Measurements from ENCODE around the gene CLEC5A.
"Not testable (repeated sequence)": the region's sequence is repeated elsewhere in the genome, so short reads cannot be mapped to it uniquely, and the experiment has no call there.

Gene CLEC5A

GRCh38 chr7:141946796-141947195 lies at the start of gene CLEC5A:
TSS of gene CLEC5A (minus strand) at chr7:141946974. CDS start at chr7:141946292, 682 bp downstream.
- DNase-seq, result no peak

GRCh38 chr7:141993354-141993753 lies 46.6 kb upstream of the CLEC5A start:
- DNase-seq, result no peak

GRCh38 chr7:141992688-141993087 lies 45.9 kb upstream of the CLEC5A start:
- no peak for DNase-seq

- no peak for DNase-seq
These were observed 45.4 kb upstream of the CLEC5A start for GRCh38 chr7:141992156-141992555.

- DNase-seq, result no peak
These were observed 44.4 kb upstream of the CLEC5A start for GRCh38 chr7:141991140-141991539.

- DNase-seq, result no peak
These were observed 43.4 kb upstream of the CLEC5A start for GRCh38 chr7:141990011-141990725.

- DNase-seq, result not testable (repeated sequence)
These were observed 41.0 kb upstream of the CLEC5A start for GRCh38 chr7:141987803-141988202.

- DNase-seq, result no peak
These were observed 40.1 kb upstream of the CLEC5A start for GRCh38 chr7:141986923-141987322.

GRCh38 chr7:141985926-141986325 lies 39.2 kb upstream of the CLEC5A start:
- DNase-seq, result not testable (repeated sequence)

- no peak for DNase-seq
These were observed 32.8 kb upstream of the CLEC5A start for GRCh38 chr7:141979568-141979967.

GRCh38 chr7:141978351-141978750 lies 31.6 kb upstream of the CLEC5A start:
- DNase-seq, result no peak

- no peak for DNase-seq
These were observed 29.9 kb upstream of the CLEC5A start for GRCh38 chr7:141976524-141977245.

GRCh38 chr7:141975806-141976523 lies 29.2 kb upstream of the CLEC5A start:
- DNase-seq, result peak; percentile 16 to 57 (median 36)

- DNase-seq, result no peak
These were observed 28.1 kb upstream of the CLEC5A start for GRCh38 chr7:141974831-141975230.

GRCh38 chr7:141973673-141974072 lies 26.9 kb upstream of the CLEC5A start, which contains the start of gene TAS2R38:
TSS of gene TAS2R38 (minus strand) at chr7:141973773. CDS start at chr7:141973689, 84 bp downstream.
- DNase-seq, result no peak

GRCh38 chr7:141960687-141961422 lies 14.1 kb upstream of the CLEC5A start:
- no peak for DNase-seq

- DNase-seq, result no peak
These were observed 9.3 kb upstream of the CLEC5A start for GRCh38 chr7:141956084-141956483.

- DNase-seq, result no peak
These were observed 7.6 kb upstream of the CLEC5A start for GRCh38 chr7:141954334-141954733.

GRCh38 chr7:141952461-141952860 lies 5.7 kb upstream of the CLEC5A start:
- DNase-seq, result no peak

GRCh38 chr7:141950806-141951205 lies 4.0 kb upstream of the CLEC5A start:
- no peak for DNase-seq

- DNase-seq, result no peak
These were observed 3.1 kb upstream of the CLEC5A start for GRCh38 chr7:141949911-141950310.

GRCh38 chr7:141949451-141949850 lies 2.7 kb upstream of the CLEC5A start:
- no peak for DNase-seq

GRCh38 chr7:141949021-141949420 lies 2.2 kb upstream of the CLEC5A start:
- DNase-seq, result no peak

Data from activated naive CD4-positive, alpha-beta T cell (primary cell).